ENCODE results near the gene SORCS2. TPM values are rescaled to one million over a fixed set of nuclear protein-coding genes. Genes with fewer than 3 reads are reported as not detected.

SORCS2 gene
- total RNA-seq, 4 donors from 2014 or later, result 1.1 to 2.5 (median 2.0) TPM

DNA sequence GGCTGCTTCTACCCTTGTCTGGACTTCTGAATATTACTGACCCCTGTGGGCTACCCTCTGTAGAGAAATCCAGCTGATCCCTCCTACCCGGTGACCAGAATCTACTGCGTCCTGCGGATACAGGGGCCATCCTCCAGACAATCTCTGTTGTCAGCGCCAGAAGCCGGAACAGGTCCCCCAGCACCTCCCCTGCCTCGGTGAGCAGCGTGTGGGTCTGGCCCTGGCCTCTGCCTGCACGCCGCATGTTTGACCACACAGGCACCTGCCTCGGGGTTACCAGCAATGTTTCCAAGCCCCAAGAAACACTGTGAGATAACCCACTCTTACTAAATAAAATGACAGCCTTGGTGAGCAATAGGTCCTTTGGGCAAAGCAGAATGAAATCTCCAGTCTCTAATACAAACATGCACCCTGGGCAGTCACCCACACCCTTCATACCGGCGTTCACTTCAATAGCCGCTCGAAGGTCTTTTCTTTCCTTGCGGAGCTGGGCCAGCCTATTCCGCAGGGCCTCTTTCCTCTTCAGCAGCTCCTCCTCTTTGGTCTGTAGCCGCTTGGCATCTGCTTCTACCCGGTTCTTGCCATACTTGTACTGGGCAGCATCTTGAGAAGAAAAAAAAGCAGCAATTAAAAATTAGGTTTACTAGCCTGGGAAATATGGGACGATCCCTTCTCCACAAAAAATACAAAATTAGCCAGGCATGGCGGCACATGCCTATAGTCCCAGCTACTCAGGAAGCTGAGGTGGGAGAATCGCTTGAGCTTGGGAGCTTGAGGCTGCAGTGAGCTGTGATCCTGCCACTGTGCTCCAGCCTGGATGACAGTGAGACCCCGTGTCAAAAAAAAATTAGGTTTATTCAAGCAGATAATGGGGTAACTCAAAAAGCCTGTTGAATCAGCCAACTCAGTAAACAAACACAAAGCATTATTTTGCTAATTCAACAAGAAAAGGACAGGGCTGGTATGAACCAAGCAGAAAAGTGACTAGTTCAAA lies 582.3 kb downstream of the SORCS2 start:
- H3K27me3 ChIP-seq, result no peaks in the 10 kb centered on the region
- no peak overlapping the region for H3K4me3 ChIP-seq
- WGBS, 2 donors, result 85 to 95% methylated on average over 20 of the region's 22 CpGs
- no peak for DNase-seq
- H3K9me3 ChIP-seq, result no peaks in the 10 kb centered on the region
- H3K36me3 ChIP-seq, result peaks cover 0 to 89% (median 9%) of the 10 kb centered on the region in 3 donors
- no peak for TF ChIP-seq POLR2A (IDR thresholded peaks at IDR 0.05)
- TF ChIP-seq, protein P1, sequence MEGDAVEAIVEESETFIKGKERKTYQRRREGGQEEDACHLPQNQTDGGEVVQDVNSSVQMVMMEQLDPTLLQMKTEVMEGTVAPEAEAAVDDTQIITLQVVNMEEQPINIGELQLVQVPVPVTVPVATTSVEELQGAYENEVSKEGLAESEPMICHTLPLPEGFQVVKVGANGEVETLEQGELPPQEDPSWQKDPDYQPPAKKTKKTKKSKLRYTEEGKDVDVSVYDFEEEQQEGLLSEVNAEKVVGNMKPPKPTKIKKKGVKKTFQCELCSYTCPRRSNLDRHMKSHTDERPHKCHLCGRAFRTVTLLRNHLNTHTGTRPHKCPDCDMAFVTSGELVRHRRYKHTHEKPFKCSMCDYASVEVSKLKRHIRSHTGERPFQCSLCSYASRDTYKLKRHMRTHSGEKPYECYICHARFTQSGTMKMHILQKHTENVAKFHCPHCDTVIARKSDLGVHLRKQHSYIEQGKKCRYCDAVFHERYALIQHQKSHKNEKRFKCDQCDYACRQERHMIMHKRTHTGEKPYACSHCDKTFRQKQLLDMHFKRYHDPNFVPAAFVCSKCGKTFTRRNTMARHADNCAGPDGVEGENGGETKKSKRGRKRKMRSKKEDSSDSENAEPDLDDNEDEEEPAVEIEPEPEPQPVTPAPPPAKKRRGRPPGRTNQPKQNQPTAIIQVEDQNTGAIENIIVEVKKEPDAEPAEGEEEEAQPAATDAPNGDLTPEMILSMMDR (IDR thresholded peaks at IDR 0.05), result no peak
- intact Hi-C loops (cut with DNase I), result no loop called here
- H3K27ac ChIP-seq, result no peak overlapping the region
- peaks cover 0 to 11% (median 3%) of the 10 kb centered on the region in 3 donors for H3K4me1 ChIP-seq

DNA sequence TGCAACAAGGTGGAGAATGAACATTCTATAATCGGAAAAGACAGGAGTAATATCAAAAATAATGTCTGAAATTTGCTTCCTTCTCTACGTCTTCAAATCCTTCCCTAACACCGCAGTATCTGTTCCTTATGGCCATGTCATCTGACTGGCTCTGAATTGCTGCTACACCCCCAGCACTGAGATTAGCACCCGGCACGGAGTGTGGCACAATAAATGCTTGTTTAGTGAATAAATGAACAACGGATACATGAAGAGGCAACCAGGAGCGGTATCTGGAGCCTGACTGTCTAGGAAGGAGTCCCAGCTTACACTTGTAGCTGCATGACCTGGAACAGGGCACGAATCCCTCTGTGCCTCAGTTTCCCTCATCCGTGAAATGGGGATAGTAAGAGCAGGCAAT lies 583.1 kb downstream of the SORCS2 start:
- WGBS, 2 donors, result 75 to 89% methylated on average over 7 to 9 of the region's 9 CpGs
- Histone ChIP-seq H3K4me3 (no peak overlapping the region), H3K36me3 (peaks cover 0 to 83% (median 9%) of the 10 kb centered on the region in 3 donors), H3K9me3 (no peaks in the 10 kb centered on the region), H3K4me1 (peaks cover 0 to 19% (median 6%) of the 10 kb centered on the region in 3 donors), H3K27ac (no peak overlapping the region), H3K27me3 (no peaks in the 10 kb centered on the region)
- intact Hi-C loops (cut with DNase I), result no loop called here
- TF ChIP-seq, protein P1 (IDR thresholded peaks at IDR 0.05), result no peak
- TF ChIP-seq POLR2A (IDR thresholded peaks at IDR 0.05), result no peak
- DNase-seq, result no peak

DNA sequence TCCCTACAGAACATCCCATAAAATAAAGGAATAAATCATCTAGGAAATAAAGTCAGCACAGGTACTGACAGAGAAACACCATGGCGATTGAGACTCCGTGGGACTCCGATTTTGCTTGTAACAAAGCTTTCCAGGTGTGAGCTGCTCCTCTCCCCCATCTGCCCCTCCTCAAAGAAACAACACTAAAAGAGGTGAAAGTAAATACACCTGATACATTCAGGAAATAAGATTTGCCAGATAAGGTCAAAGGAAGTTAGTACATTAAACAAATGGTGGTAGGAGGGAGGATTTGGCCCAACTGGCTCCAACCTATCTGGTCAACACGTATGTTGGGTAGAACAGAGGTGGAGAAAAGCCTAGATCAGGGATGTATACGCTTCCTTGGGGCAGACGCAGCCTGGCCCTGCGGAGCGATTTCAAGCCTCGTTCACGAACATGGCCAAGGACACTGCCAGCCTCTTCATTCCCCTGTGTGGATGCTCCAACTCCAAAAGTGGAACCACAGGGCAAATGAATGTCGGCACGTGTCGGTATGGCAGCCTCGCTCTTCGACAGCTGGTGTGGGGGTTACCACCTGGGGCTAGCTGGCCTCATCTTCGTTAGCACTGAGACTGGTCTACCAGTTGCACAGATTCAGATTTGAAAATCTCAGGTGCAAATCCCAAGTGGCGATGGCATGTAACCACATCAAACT lies 584.8 kb downstream of the SORCS2 start:
- Histone ChIP-seq H3K27me3 (no peaks in the 10 kb centered on the region), H3K4me3 (no peak overlapping the region), H3K27ac (no peak overlapping the region), H3K36me3 (peaks cover 0 to 79% (median 9%) of the 10 kb centered on the region in 3 donors), H3K4me1 (peaks cover 0 to 31% (median 16%) of the 10 kb centered on the region in 3 donors), H3K9me3 (no peaks in the 10 kb centered on the region)
- 93% methylated on average over 15 to 17 of the region's 17 CpGs for WGBS, 2 donors
- TF ChIP-seq, protein P1 (IDR thresholded peaks at IDR 0.05), result no peak
- TF ChIP-seq POLR2A (IDR thresholded peaks at IDR 0.05), result no peak
- no peak for DNase-seq
- intact Hi-C loops (cut with DNase I), result no loop called here

DNA sequence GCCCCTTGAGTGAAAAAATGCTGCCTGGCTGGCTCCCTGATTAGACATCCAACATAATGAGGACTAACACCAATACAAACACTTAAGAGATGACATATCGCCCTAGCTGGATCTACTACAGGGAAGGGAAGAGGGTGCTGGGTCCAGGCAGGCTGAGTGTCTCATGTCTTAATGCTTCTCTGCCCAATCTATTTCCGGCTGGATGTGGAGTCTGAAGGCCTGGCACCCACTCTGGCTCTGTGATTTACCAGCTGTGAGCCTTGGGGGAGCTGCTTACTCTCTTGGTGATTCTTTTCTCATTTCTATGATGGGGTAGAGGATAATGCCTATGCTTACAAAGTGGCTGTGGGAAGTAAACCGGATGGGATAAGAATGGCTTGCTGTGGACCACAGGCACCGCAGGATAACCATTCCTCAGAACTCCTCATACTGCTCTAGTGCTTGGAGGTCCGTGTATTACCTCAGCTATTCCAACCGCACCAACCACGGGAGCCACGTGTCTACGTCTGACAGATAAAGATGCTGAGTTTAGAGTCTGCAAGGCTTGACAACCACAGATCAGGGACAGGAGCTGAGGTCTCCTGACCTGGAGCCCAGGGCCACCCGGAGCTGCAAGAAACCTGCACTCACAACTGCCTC lies 585.7 kb downstream of the SORCS2 start:
- peaks cover 0 to 71% (median 9%) of the 10 kb centered on the region in 3 donors for H3K36me3 ChIP-seq
- H3K9me3 ChIP-seq, result no peaks in the 10 kb centered on the region
- H3K27ac ChIP-seq, result peak overlapping the region in 2 of 4 donors; percentile 74 to 84
- peaks cover 0 to 33% (median 20%) of the 10 kb centered on the region in 3 donors for H3K4me1 ChIP-seq
- intact Hi-C loops (cut with DNase I), result no loop called here
- 78 to 88% methylated on average over 9 to 10 of the region's 10 CpGs for WGBS, 2 donors
- TF ChIP-seq, protein P1 (IDR thresholded peaks at IDR 0.05), result no peak
- TF ChIP-seq POLR2A (IDR thresholded peaks at IDR 0.05), result no peak
- DNase-seq, result no peak
- H3K27me3 ChIP-seq, result no peaks in the 10 kb centered on the region
- peak overlapping the region in 1 of 4 donors; percentile 58 for H3K4me3 ChIP-seq

Measured in esophagus squamous epithelium (tissue), 5 donors.